GM12892 (cell line): ENCODE measurements around the gene SCAF11. TPM values are rescaled to one million over a fixed set of nuclear protein-coding genes. Genes with fewer than 3 reads are reported as not detected.
"Not testable (repeated sequence)": the region's sequence is repeated elsewhere in the genome, so short reads cannot be mapped to it uniquely, and the experiment has no call there.

Experiments used
- DNase-seq: peaks from one replicate; pipeline ENCODE4 v3.0.0; 2011; ENCODE audit not compliant: insufficient read length
- FAIRE-seq: peaks from 2 replicates; lab custom pipeline; 2011; peaks lifted over from hg19 to GRCh38; lab: Jason Lieb, UNC
- POLR2A ChIP-seq: IDR thresholded peaks from 2 replicates; pipeline ENCODE4 v1.6.1; 2011; ENCODE audit warnings: low read depth, low read length, control low read depth
- POLR2AphosphoS5 ChIP-seq: IDR thresholded peaks from 2 replicates; pipeline ENCODE4 v1.6.1; 2011; ENCODE audit warnings: low read depth, low read length, control low read depth
- TAF1 ChIP-seq: IDR thresholded peaks from 2 replicates; pipeline ENCODE4 v1.6.1; 2011; ENCODE audit warnings: low read depth, mild to moderate bottlenecking, control low read depth, low read length, borderline replicate concordance
- polyA plus RNA-seq: library from polyadenylated mRNA; unstranded; fragments of >200 nt; gene quantifications from one replicate; pipeline ENCODE4 v1.2.1, GENCODE V29; 2012; ENCODE audit warnings: missing spikeins, inconsistent platforms; ENCODE audit not compliant: missing spikeins

SCAF11 gene, protein sequence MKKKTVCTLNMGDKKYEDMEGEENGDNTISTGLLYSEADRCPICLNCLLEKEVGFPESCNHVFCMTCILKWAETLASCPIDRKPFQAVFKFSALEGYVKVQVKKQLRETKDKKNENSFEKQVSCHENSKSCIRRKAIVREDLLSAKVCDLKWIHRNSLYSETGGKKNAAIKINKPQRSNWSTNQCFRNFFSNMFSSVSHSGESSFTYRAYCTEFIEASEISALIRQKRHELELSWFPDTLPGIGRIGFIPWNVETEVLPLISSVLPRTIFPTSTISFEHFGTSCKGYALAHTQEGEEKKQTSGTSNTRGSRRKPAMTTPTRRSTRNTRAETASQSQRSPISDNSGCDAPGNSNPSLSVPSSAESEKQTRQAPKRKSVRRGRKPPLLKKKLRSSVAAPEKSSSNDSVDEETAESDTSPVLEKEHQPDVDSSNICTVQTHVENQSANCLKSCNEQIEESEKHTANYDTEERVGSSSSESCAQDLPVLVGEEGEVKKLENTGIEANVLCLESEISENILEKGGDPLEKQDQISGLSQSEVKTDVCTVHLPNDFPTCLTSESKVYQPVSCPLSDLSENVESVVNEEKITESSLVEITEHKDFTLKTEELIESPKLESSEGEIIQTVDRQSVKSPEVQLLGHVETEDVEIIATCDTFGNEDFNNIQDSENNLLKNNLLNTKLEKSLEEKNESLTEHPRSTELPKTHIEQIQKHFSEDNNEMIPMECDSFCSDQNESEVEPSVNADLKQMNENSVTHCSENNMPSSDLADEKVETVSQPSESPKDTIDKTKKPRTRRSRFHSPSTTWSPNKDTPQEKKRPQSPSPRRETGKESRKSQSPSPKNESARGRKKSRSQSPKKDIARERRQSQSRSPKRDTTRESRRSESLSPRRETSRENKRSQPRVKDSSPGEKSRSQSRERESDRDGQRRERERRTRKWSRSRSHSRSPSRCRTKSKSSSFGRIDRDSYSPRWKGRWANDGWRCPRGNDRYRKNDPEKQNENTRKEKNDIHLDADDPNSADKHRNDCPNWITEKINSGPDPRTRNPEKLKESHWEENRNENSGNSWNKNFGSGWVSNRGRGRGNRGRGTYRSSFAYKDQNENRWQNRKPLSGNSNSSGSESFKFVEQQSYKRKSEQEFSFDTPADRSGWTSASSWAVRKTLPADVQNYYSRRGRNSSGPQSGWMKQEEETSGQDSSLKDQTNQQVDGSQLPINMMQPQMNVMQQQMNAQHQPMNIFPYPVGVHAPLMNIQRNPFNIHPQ (N-terminal part only)
- 67.5 TPM for polyA plus RNA-seq

DNA sequence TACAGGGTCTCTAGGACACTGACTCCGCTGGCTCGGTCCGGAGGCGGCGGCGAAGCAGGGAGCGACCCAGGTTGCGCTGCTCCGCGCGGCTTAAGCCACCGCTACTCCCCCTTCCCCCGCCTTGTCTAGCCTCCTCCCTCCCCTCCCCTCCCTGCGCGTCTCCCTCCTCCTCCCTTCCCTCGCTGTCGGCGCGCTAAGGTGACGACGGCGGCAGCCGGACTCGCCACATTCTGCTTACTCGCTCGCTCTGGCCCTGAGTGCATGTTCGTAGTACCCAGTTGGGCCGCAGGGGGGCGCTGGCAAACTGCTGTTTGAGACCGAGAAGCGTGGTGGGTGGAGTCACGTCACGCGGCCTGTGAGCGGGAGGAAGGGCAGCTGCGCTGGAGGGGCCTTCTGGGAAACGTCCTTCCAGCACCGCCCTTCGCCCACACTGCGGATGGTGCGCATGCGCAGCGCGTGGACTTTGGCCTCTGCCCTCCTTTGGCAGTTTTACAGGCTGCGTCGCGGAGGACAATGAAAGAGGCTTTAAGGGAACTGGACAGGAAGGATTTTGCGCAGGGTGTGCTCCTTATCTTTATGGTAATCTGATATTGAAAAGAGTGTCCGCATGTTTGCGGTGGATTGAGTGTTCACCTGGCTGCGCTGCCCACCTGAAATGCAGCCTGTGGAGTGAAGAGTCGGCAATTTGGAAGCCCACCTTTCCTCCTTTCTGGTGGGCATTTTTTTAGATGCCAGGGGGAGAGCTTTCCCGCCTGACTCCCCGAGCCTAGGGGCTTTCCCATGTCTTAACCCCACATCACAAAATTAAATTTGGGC lies at the start of gene SCAF11:
Gene SCAF11 (minus strand): TSS at position 107 of the 816 bp plus-strand sequence. CDS start 26,407 bp downstream, outside the sequence.
- DNase-seq: peak; percentile 78
- FAIRE-seq: peak; percentile 99
- peak; percentile 78 for TF ChIP-seq POLR2A
- TF ChIP-seq POLR2AphosphoS5: peak; percentile 78
- TF ChIP-seq TAF1: peak; percentile 80

DNA sequence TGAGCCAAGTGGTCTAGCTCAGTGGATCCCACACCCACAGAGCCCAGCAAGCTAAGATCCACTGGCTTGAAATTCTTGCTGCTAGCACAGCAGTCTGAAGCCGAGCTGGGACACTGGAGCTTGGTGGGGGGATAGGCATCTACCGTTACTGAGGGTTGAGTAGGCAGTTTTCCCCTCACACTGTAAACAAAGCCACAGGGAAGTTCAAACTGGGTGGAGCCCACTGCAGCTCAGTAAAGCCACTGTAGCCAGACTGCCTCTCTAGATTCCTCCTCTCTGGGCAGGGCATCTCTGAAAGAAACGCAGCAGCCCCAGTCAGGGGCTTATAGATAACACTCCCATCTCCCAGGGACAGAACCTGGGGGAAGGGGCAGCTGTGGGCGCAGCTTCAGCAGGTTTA lies 46.7 kb upstream of the SCAF11 start:
- not testable (repeated sequence) for DNase-seq, FAIRE-seq

DNA sequence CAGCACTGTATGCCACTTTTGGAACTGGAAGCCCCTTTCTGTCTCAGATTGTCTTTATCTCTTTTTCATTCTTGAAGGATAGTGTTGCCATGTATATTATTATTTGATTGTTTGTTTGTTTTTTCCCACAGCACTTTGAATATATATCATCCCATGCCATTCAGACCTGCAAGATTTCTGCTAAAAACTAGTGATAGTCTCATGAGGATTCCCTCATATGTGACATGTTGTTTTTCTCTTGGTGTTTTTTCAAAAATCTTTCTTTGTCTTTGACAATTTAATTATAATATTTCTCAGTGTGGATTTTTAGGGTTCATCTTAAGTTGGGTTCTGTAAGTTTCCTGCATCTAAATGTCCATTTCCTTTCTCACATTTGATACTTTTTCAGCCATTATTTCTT lies 36.8 kb upstream of the SCAF11 start:
- FAIRE-seq (no peak), DNase-seq (no peak)
- TF ChIP-seq POLR2A (no peak), POLR2AphosphoS5 (no peak), TAF1 (no peak)

GRCh38 chr12:46024099-46024498 lies 33.7 kb upstream of the SCAF11 start:
- TF ChIP-seq POLR2A (no peak), TAF1 (no peak), POLR2AphosphoS5 (no peak)
- DNase-seq: no peak
- FAIRE-seq: no peak

DNA sequence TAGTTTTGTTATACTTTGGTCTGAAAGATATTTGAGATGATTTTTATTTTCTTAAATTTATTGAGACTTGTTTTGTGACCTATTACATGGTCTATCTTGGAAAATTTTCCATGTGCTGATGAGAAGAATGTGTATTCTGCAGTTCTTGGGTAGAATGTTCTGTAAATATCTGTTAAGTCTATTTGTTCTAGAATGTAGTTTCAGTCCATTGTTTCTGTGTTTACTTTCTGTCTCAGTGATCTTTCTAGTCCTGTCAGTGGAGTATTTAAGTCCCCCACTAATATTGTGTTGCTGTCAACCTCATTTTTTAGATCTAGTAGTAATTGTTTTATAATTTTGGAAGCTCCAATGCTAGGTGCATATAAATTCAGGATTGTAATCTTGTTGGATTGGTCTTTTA lies 30.4 kb upstream of the SCAF11 start:
- TF ChIP-seq POLR2AphosphoS5: no peak
- no peak for TF ChIP-seq POLR2A
- TF ChIP-seq TAF1: no peak
- DNase-seq (no peak), FAIRE-seq (no peak)

- not testable (repeated sequence) for FAIRE-seq, DNase-seq
These were observed 28.3 kb upstream of the SCAF11 start for GRCh38 chr12:46018712-46019111.

DNA sequence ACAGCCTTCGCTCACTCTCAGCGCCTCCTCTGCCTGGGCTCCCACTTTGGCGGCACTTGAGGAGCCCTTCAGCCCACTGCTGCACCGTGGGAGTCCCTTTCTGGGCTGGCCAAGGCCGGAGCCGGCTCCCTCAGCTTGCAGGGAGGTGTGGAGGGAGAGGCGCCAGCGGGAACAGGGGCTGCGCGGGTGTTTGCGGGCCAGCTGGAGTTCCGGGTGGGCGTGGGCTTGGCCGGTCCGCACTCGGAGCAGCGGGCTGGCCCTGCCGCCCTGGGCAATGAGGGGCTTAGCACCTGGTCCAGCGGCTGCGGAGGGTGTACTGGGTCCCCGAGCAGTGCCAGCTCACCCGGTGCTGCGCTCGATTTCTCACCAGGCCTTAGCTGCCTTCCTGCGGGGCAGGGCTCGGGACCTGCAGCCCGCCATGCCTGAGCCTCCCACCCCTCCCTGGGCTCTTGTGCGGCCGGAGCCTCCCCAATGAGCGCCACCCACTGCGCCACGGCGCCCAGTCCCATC lies 27.5 kb upstream of the SCAF11 start:
- not testable (repeated sequence) for FAIRE-seq, DNase-seq

DNA sequence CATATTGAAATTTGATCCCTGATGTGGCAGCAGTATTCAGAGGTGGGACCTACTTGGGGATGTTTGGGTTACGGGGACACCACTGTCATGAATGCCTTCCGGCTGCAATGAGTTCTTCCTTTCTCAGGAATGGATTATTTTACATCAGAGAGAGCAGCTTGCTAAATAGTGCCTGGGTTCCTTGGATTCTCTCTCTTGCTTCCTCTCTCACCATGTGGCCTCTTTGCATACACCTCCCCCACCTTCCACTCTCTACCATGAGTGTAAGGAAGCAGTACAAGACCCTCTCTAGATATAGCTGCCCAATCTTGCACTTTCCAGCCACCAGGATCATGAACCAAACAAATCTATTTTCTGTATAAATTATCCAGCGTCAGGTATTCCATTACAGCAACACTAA lies 15.4 kb upstream of the SCAF11 start:
- TF ChIP-seq POLR2AphosphoS5: no peak
- no peak for TF ChIP-seq TAF1
- no peak for TF ChIP-seq POLR2A
- DNase-seq: no peak
- no peak for FAIRE-seq

DNA sequence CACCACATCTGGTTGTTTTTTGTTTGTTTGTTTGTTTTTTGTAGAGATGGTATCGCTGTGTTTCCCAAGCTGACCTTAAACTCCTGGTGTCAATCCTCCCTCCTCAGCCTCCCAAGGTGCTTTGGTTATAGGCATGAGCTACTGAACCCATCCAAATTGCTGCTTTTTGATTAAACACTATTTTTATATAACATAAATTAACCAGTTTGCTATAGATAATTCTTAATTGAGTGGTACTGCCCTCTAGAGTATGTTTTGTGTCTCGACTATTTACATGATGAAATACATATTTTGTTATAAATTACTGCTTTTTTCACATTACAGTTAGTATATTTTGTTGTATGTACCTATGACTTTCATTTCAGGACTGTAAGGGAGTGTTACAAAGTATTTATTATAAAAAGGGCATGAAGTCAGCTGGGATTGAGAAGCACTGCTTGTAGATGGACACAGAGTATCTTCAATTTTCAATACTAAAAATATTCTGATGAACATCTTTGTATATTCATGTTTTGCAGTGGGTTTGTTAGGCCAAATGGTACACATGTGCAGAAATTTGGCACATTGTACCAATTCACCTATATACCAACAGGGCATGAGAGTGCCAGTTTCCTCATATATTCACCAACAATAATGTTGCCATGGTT lies 14.9 kb upstream of the SCAF11 start:
- DNase-seq (no peak), FAIRE-seq (no peak)
- no peak for TF ChIP-seq TAF1

- no peak for FAIRE-seq
- TF ChIP-seq POLR2AphosphoS5 (no peak), TAF1 (no peak), POLR2A (no peak)
- no peak for DNase-seq
These were observed 14.3 kb upstream of the SCAF11 start for GRCh38 chr12:46004715-46005114.

GRCh38 chr12:46000076-46000475 lies 9.7 kb upstream of the SCAF11 start:
- not testable (repeated sequence) for FAIRE-seq, DNase-seq
